ENCODE results near the gene ABCG1.

The ABCG1 gene

GRCh38 chr21:42236014-42236413 lies 17.1 kb downstream of the ABCG1 start:
- no peak for DNase-seq (ENCODE audit: low spot score)
- no peak for TF ChIP-seq CTCF (IDR thresholded peaks at IDR 0.05; ENCODE audit: extremely low read depth, insufficient read depth, missing control alignments)
- in situ Hi-C loops (cut with MboI; ENCODE audit: low pct_unique_long_range_greater_than_20kb, low sequenced_read_pairs, unreplicated experiment): no loop called here

DNA sequence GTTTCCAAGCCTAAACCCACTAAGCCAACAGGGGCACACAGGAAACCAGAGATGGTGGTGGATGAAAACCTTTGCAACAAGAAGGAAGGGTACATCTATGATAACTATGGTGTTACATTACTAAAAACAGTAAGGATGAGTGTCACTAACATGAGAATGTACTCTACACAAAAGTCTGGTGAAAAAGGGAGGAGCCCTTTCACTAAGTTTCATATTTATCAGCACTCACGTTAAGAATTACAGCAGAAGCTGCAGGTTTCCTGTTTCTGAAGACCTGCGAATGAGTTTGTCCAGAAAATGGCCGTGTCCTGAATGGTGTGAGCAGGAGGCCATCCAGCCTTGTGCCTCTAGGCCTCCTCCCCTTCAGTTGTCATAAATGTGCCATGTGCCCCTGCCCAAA lies 17.8 kb downstream of the ABCG1 start:
- in situ Hi-C loops (cut with MboI; ENCODE audit: low pct_unique_long_range_greater_than_20kb, low sequenced_read_pairs, unreplicated experiment): no loop called here
- DNase-seq (ENCODE audit: low spot score): no peak
- TF ChIP-seq CTCF (IDR thresholded peaks at IDR 0.05; ENCODE audit: extremely low read depth, insufficient read depth, missing control alignments): no peak

- TF ChIP-seq CTCF (IDR thresholded peaks at IDR 0.05; ENCODE audit: extremely low read depth, insufficient read depth, missing control alignments): no peak
- in situ Hi-C loops (cut with MboI; ENCODE audit: low pct_unique_long_range_greater_than_20kb, low sequenced_read_pairs, unreplicated experiment): no loop called here
- DNase-seq (ENCODE audit: low spot score): no peak
Observed at GRCh38 chr21:42237161-42237560, 18.2 kb downstream of the ABCG1 start.

DNA sequence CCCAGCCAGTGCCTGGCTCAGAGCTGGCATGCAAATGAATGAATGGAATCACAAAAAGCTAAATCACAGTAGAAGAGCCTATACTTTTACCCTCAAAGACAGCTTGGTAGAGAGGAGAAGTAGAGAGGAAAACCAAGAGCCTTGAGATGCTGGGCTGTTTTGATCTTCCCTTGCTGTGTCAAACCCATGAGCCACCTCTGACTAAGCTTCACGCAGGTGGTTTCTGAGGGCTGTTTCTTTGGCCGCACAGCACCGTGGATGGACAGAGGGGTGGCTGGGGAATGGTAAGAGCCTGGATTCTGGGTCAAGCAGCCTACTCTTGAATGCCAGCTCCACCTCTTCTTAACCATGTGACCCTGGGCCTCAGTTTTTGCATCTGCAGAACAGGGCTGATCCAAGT lies 18.6 kb downstream of the ABCG1 start:
- in situ Hi-C loops (cut with MboI; ENCODE audit: low pct_unique_long_range_greater_than_20kb, low sequenced_read_pairs, unreplicated experiment): no loop called here
- no peak for DNase-seq (ENCODE audit: low spot score)
- TF ChIP-seq CTCF (IDR thresholded peaks at IDR 0.05; ENCODE audit: extremely low read depth, insufficient read depth, missing control alignments): no peak

DNA sequence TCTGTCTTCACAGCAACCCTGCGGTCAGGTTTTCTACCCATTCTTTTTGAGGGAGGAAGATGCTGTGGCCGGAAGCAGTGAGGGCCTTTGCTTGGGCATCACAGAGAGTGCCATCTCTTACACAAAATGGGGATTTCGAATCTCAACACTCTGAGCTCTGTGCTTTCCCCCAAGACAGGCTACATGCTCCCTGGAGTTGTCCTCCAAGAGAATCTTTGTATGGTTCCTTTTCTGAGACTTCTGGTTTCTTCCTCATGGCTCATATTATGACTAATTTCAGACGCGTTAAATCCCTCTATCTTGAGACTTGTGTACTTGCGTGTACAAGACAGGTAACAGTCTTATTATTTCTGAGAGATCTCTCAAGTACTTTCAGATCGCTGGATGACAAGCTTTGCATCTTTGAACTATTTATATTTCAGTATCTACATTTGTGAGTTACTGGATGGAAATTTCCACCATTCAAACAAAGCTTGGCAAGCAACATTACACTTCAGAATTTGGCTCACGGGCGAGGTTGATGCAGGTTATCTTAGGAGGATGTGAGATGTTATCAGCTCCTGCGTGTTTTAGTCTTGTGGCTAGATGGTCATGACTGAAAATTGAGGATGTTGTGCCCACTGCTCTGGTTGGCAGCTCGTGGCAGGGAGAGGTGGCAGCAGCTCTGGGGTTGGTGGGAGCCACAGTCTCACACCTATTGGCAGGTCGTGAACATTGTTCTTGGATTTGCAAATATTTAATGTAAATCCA lies 19.4 kb downstream of the ABCG1 start:
- no peak for DNase-seq (ENCODE audit: low spot score)
- no peak for TF ChIP-seq CTCF (IDR thresholded peaks at IDR 0.05; ENCODE audit: extremely low read depth, insufficient read depth, missing control alignments)
- in situ Hi-C loops (cut with MboI; ENCODE audit: low pct_unique_long_range_greater_than_20kb, low sequenced_read_pairs, unreplicated experiment): no loop called here

- TF ChIP-seq CTCF (IDR thresholded peaks at IDR 0.05; ENCODE audit: extremely low read depth, insufficient read depth, missing control alignments): no peak
- in situ Hi-C loops (cut with MboI; ENCODE audit: low pct_unique_long_range_greater_than_20kb, low sequenced_read_pairs, unreplicated experiment): no loop called here
- DNase-seq (ENCODE audit: low spot score): no peak
Observed at GRCh38 chr21:42239556-42239955, 20.6 kb downstream of the ABCG1 start.
